NCI-H510A (cell line): ENCODE results near the gene GABRG2.

ENCODE experiments used
- DNase-seq: peaks from one replicate; lab custom pipeline; 2025; lab: John Stamatoyannopoulos, UW

Gene GABRG2

GRCh38 chr5:162193012-162193411, 125.4 kb downstream of the GABRG2 start:
- DNase-seq = no peak

- DNase-seq = no peak
These were observed 128.8 kb downstream of the GABRG2 start for GRCh38 chr5:162196351-162196750.

DNA sequence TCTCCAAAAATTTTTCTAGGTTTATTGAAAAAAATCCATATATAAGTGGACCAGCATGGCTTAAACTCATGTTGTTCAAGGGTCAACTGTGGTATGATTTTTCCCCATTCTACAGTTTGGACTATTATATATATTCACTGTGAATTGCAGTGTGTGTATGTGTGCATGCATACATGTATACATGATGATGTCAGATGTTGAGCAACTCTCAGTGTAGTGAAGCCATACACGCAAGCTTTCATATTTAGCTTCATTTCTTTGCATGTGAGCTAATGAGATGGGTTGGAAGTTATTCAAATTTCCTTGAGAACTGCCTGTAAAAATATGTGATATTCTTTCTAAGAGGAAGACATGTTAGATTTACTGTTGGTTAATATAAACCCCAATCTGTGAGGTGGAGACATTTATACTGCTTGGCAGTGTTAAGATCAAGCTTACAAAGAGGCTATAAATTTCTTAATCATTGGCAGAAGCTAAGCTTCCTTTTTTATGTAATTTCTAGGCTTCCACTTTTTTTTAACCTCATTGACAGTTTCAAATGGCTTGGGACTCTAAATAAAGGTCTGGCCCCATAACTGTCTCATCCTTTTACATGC, 134.8 kb downstream of the GABRG2 start:
- no peak for DNase-seq
